Neural cell (in vitro differentiated cells): Measurements from ENCODE around the gene HRH2.

Experiments used
- EP300 ChIP-seq: fragments of 450-650 bp; conservative IDR thresholded peaks from 2 replicates; pipeline ENCODE4 v1.6.1; 2014; ENCODE audit warnings: antibody characterized with exemption, mild to moderate bottlenecking, moderate library complexity; ENCODE audit not compliant: poor library complexity, severe bottlenecking
- EZH2 ChIP-seq: fragments of 200-600, 300-800 bp; shearing (Covaris generic), sonication (generic); IDR thresholded peaks from 2 replicates; pipeline ENCODE4 v1.6.1; 2014; ENCODE audit warnings: antibody characterized with exemption, low read length, borderline replicate concordance, mild to moderate bottlenecking; ENCODE audit not compliant: insufficient read depth, poor library complexity, severe bottlenecking
- RAD21 ChIP-seq: fragments of 450-650 bp; conservative IDR thresholded peaks from 2 replicates; pipeline ENCODE4 v1.6.1; 2014; ENCODE audit warnings: antibody characterized with exemption, mild to moderate bottlenecking, moderate library complexity
- TF ChIP-seq, protein P1 (sequence below): fragments of 450-650 bp; IDR thresholded peaks from 2 replicates; pipeline ENCODE4 v1.5.1; 2014; ENCODE audit warnings: antibody characterized with exemption, mild to moderate bottlenecking, moderate library complexity; ENCODE audit not compliant: poor library complexity, severe bottlenecking

DNA sequence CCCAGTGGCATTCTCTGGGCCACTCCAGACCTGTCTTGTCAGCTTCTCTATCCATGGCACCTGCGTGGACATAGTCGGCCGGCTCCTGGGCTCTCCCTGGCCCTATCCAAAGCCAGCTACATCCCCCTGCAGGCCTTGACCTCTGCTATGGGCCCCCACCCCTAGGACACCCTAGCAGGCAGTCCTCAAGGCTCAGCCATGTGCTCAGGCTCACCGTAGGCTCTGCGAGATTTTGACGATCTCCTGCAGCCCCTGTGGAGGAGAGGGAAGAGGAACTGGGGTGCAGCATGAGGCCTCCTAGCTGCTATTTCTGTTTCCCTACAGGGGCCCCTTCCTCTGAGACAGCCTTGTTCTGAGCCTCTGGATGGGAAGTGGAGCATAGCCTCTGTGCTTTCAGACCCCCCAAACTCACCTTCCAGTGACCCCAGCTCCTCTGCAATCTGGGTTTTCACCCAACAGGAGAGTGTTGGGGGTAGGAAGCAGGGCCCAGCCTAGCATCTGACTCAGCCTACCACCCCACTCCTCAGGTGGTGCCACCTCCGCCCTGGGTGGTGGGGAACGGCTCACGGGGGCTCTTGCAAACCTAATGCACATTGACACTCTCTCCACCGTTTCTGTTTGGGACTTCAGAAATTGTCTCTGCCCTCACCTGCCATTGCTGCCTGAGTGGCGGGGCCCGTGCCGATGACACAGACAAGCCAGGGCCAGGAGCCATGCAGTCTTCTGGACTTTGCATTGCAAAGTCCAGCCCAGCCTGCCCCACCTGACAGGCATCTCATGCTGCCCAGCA is 36.7 kb downstream of the HRH2 start:
- TF ChIP-seq, protein P1, sequence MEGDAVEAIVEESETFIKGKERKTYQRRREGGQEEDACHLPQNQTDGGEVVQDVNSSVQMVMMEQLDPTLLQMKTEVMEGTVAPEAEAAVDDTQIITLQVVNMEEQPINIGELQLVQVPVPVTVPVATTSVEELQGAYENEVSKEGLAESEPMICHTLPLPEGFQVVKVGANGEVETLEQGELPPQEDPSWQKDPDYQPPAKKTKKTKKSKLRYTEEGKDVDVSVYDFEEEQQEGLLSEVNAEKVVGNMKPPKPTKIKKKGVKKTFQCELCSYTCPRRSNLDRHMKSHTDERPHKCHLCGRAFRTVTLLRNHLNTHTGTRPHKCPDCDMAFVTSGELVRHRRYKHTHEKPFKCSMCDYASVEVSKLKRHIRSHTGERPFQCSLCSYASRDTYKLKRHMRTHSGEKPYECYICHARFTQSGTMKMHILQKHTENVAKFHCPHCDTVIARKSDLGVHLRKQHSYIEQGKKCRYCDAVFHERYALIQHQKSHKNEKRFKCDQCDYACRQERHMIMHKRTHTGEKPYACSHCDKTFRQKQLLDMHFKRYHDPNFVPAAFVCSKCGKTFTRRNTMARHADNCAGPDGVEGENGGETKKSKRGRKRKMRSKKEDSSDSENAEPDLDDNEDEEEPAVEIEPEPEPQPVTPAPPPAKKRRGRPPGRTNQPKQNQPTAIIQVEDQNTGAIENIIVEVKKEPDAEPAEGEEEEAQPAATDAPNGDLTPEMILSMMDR, result no peak
- TF ChIP-seq EP300 (no peak), EZH2 (no peak), RAD21 (no peak)
